ENCODE results near the gene FAM222A.

Gene FAM222A

DNA sequence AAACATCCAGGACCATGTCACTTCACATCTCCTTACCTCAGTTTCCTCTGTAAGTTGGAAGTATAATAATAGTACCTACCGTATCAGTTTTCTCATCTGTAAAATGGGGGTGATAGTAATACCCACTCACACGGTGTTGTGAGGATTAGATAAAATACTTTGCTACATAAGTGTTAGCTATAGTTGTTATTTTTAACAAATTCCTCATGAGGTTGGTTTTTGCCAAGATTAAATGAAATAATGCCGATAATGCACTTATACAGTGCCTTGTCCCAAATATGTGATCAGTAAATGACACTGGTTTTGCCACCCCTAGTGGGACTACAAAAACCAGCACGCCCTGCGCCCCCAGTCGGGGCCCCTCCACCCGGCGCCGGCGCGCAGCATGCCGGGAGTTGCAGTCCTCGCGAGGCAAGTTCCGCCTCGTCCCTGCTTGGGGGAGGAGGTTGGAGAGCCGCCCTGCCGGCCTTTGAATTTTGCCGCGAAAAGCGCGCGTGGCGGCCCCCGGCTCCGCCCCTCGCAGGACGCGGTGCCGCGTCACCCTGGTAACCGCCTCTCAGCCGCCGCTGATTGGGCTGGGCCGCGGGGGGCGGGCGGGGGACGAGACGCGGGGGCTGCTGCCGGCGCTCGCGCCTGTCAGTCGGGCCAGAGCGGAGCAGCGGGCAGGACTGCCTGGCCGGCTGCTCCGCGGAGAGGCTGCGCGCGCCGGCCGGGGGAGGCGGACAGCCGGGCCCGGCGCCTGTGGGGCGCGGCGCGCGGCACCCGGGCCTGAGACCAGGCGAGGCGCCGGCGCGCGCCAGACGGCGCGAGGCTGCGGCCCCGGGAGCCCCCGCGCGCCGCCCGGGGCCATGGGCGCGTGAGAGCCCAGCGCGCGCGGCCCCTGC lies at the start of gene FAM222A (continued):
- TF ChIP-seq PRDM2 (tag by site-specific recombination; IDR thresholded peaks at IDR 0.05; ENCODE audit: borderline replicate concordance), result no peak
- no peak for TF ChIP-seq ZNF10 (tag by site-specific recombination; IDR thresholded peaks at IDR 0.05)
- TF ChIP-seq, protein P1, sequence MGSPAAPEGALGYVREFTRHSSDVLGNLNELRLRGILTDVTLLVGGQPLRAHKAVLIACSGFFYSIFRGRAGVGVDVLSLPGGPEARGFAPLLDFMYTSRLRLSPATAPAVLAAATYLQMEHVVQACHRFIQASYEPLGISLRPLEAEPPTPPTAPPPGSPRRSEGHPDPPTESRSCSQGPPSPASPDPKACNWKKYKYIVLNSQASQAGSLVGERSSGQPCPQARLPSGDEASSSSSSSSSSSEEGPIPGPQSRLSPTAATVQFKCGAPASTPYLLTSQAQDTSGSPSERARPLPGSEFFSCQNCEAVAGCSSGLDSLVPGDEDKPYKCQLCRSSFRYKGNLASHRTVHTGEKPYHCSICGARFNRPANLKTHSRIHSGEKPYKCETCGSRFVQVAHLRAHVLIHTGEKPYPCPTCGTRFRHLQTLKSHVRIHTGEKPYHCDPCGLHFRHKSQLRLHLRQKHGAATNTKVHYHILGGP (tag by site-specific recombination; IDR thresholded peaks at IDR 0.05), result no peak
- no peak for TF ChIP-seq ZNF175 (tag by site-specific recombination; IDR thresholded peaks at IDR 0.05)
- TF ChIP-seq HOXA7 (CRISPR knock-in tag; IDR thresholded peaks at IDR 0.05; ENCODE audit: borderline replicate concordance), result no peak
- no peak for TF ChIP-seq ZNF621 (tag by site-specific recombination; IDR thresholded peaks at IDR 0.05)
- no peak for TF ChIP-seq ZNF157 (tag by site-specific recombination; IDR thresholded peaks at IDR 0.05)
- peak; percentile 35 for TF ChIP-seq ZBTB17 (tag by site-specific recombination; IDR thresholded peaks at IDR 0.05)
- no peak for TF ChIP-seq ZNF16 (tag by site-specific recombination; IDR thresholded peaks at IDR 0.05; ENCODE audit: low read depth)
- TF ChIP-seq ZNF140 (tag by site-specific recombination; IDR thresholded peaks at IDR 0.05), result no peak
- TF ChIP-seq, protein P2, sequence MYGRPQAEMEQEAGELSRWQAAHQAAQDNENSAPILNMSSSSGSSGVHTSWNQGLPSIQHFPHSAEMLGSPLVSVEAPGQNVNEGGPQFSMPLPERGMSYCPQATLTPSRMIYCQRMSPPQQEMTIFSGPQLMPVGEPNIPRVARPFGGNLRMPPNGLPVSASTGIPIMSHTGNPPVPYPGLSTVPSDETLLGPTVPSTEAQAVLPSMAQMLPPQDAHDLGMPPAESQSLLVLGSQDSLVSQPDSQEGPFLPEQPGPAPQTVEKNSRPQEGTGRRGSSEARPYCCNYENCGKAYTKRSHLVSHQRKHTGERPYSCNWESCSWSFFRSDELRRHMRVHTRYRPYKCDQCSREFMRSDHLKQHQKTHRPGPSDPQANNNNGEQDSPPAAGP (tag by site-specific recombination; IDR thresholded peaks at IDR 0.05), result 0 out of 2 replicates have a peak, but pooled peaks have one; percentile 15
- TF ChIP-seq EGR2 (tag by site-specific recombination; IDR thresholded peaks at IDR 0.05; ENCODE audit: low read depth), result peak; percentile 39; the same call in 1 of the 2 replicates
- 0 out of 2 replicates have a peak, but pooled peaks have one; percentile 25 for TF ChIP-seq KLF16 (tag by site-specific recombination; IDR thresholded peaks at IDR 0.05)
- TF ChIP-seq FEZF1 (tag by site-specific recombination; IDR thresholded peaks at IDR 0.05), result no peak
- no peak for TF ChIP-seq ZNF513 (tag by site-specific recombination; IDR thresholded peaks at IDR 0.05)
- no peak for TF ChIP-seq PRDM1 (tag by site-specific recombination; IDR thresholded peaks at IDR 0.05)
- TF ChIP-seq SP7 (tag by site-specific recombination; IDR thresholded peaks at IDR 0.05), result no peak; the same call in 1 of the 2 replicates
- no peak for TF ChIP-seq ZNF174 (tag by site-specific recombination; IDR thresholded peaks at IDR 0.05)
- TF ChIP-seq ZNF132 (tag by site-specific recombination; IDR thresholded peaks at IDR 0.05; ENCODE audit: borderline replicate concordance), result no peak
- no peak for TF ChIP-seq MEIS1 (CRISPR knock-in tag; IDR thresholded peaks at IDR 0.05; ENCODE audit: borderline replicate concordance)
- TF ChIP-seq TRIM28 (IDR thresholded peaks at IDR 0.05; ENCODE audit: borderline replicate concordance, low read length), result no peak
- TF ChIP-seq SP3 (tag by site-specific recombination; IDR thresholded peaks at IDR 0.05), result peak; percentile 89
- no peak for TF ChIP-seq ZNF670 (tag by site-specific recombination; IDR thresholded peaks at IDR 0.05; ENCODE audit: low read depth)
- no peak for TF ChIP-seq ZNF354C (tag by site-specific recombination; IDR thresholded peaks at IDR 0.05; ENCODE audit: borderline replicate concordance, low read depth)
- TF ChIP-seq ZNF544 (tag by site-specific recombination; IDR thresholded peaks at IDR 0.05), result no peak
- TF ChIP-seq ZNF830 (tag by site-specific recombination; IDR thresholded peaks at IDR 0.05; ENCODE audit: low read depth), result no peak
- TF ChIP-seq ZNF121 (tag by site-specific recombination; IDR thresholded peaks at IDR 0.05), result no peak
- peak; percentile 54; the same call in 1 of the 2 replicates for TF ChIP-seq KLF1 (tag by site-specific recombination; IDR thresholded peaks at IDR 0.05)
- TF ChIP-seq ZBTB1 (tag by site-specific recombination; IDR thresholded peaks at IDR 0.05), result no peak
- no peak for TF ChIP-seq WT1 (tag by site-specific recombination; IDR thresholded peaks at IDR 0.05)

Data from HEK293 (cell line).